SJSA1 (cell line): ENCODE results near the gene KAZN. TPM values are rescaled to one million over a fixed set of nuclear protein-coding genes. Genes with fewer than 3 reads are reported as not detected.

Experiments
- DNase-seq, 2 experiments: peaks; one replicate each; pipeline ENCODE4 v3.0.0-alpha.2; 2015 to 2020; ENCODE audit warnings: low spot score in 2 of 2, low read depth in 1 of 2
- H3K27ac ChIP-seq: fragments of 250-450 bp; sonication (Bioruptor Pico); 2 replicates; pipeline ENCODE4 v1.5.1; 2020; ENCODE audit warnings: mild to moderate bottlenecking, moderate library complexity
- H3K27me3 ChIP-seq: fragments of 250-450 bp; sonication (Bioruptor Pico); replicated peaks from 2 replicates; pipeline ENCODE4 v1.5.1; 2020; ENCODE audit warnings: mild to moderate bottlenecking, moderate library complexity
- H3K36me3 ChIP-seq: fragments of 250-450 bp; sonication (Bioruptor Pico); 2 replicates; pipeline ENCODE4 v1.5.1; 2020; ENCODE audit warnings: mild to moderate bottlenecking
- H3K4me1 ChIP-seq: fragments of 250-450 bp; sonication (Bioruptor Pico); replicated peaks from 2 replicates; pipeline ENCODE4 v1.6.1; 2021; ENCODE audit warnings: mild to moderate bottlenecking
- H3K4me3 ChIP-seq: fragments of 250-450 bp; sonication (Bioruptor Pico); 2 replicates; pipeline ENCODE4 v1.5.1; 2020; ENCODE audit warnings: mild to moderate bottlenecking
- H3K9me3 ChIP-seq: fragments of 250-450 bp; sonication (Bioruptor Pico); replicated peaks from 2 replicates; pipeline ENCODE4 v1.5.1; 2020; ENCODE audit warnings: mild to moderate bottlenecking
- total RNA-seq: library from RNA; depleted of rRNA; stranded (reverse); fragments of >200 nt; shearing (Covaris generic); gene quantifications from 2 replicates; pipeline ENCODE4 v1.2.3, GENCODE V29; 2014

KAZN gene
- total RNA-seq, 1 experiment from 2014 or later, result 4.2 TPM

DNA sequence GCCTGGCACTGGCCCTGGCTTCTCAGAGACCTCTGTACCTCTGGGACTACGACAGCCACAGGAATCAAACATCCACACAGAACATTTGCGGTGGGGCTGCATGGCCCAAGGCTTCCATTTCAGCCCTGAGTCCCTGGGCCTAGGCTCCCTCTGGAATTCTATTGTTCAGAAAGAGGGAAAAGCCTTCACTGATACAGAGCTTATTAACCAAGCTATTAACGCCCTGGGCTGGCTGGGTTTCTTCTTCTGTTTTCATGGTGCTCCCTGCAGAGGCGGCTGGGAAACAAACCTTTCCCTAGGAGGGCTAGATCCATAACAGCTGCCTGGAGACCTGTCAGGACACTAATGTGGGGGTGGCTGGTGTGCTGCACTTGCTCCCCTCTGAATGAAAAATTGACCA, 88.2 kb downstream of the KAZN start:
- no peak overlapping the region for H3K27ac ChIP-seq
- DNase-seq, result no peak
- no peak overlapping the region for H3K4me3 ChIP-seq
- no peaks in the 10 kb centered on the region for H3K36me3 ChIP-seq
- H3K9me3 ChIP-seq, result no peaks in the 10 kb centered on the region
- H3K27me3 ChIP-seq, result 0 out of 2 replicates have a peak, but pooled peaks cover 4% of the 10 kb centered on the region
- H3K4me1 ChIP-seq, result no peaks in the 10 kb centered on the region

DNA sequence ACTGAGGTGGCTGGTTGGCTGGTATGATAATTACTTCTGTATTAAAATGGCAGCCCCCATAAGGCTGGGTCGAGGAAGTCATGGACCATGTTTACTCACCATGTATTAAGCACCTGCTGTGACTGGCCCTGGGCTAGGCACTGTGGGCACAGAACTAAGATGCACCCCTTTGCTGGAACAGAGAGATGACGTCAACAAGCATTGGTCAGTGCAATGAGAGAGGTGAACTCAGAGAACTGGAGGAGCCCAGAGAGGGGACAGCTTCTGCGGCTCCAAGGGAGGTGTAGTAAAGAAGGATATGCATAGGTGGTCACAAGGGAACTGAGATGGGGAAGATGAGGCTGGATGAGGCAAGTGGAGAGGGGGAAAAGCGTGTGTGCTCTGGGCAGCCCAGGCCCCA, 88.7 kb downstream of the KAZN start:
- Histone ChIP-seq H3K9me3 (no peaks in the 10 kb centered on the region), H3K36me3 (no peaks in the 10 kb centered on the region), H3K4me3 (no peak overlapping the region), H3K4me1 (no peaks in the 10 kb centered on the region), H3K27ac (no peak overlapping the region), H3K27me3 (0 out of 2 replicates have a peak, but pooled peaks cover 4% of the 10 kb centered on the region)
- no peak for DNase-seq

DNA sequence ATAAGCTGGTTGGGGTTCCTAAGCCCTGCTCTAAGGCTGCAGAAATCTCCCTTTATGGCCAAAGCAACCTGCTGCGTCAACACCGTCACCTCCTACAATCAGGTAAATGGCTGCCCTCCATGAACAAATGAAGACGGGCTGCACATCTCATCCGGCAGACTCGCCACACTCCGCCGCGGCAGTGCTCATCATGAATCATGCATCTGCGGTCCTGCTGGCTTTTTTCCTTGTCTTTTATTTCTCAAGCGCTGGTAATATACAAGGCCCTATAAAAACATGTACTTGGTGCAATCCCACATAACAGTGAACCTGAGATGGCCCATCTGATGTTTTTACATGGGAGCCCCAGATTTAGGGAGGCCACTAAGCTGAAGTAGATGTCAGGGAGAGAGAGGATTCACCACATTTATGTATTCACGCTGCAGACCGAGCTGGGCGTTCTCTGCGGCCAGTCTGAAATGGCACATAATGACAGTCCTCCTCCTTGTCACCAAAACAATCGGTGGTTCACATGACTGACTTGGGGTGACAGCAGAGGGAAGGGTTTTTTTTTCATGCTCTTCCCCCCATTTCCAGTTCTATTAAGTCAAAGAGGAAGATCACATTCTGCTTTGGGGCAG, 91.6 kb downstream of the KAZN start:
- no peak overlapping the region for H3K4me3 ChIP-seq
- no peak overlapping the region for H3K27ac ChIP-seq
- peaks cover 14% of the 10 kb centered on the region for H3K27me3 ChIP-seq
- no peaks in the 10 kb centered on the region for H3K36me3 ChIP-seq
- no peaks in the 10 kb centered on the region for H3K4me1 ChIP-seq
- 0 out of 2 replicates have a peak, but pooled peaks cover 4% of the 10 kb centered on the region for H3K9me3 ChIP-seq
- DNase-seq, result no peak

DNA sequence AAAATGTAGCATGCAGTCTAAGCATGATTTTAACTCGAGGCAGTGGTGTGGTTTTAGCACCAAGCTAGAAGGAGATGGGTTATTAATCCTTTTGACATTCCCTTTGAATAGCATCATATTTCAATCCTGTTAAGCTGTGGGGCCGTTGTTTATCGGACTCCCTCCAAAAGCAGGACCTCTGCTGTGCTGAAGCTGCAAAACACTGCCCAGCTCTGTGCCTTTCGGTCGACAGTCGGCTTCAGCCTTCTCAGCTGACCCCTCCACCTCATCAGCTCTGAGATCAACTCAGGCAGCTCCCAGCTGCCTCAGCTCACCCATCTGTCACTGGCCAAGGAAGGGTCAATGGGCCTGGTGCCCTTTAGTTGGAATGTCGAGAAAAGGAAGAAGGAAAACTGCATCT, 95.5 kb downstream of the KAZN start:
- Histone ChIP-seq H3K27ac (no peak overlapping the region), H3K36me3 (no peaks in the 10 kb centered on the region), H3K9me3 (0 out of 2 replicates have a peak, but pooled peaks cover 4% of the 10 kb centered on the region), H3K4me1 (peaks cover 6% of the 10 kb centered on the region), H3K4me3 (no peak overlapping the region), H3K27me3 (peaks cover 14% of the 10 kb centered on the region)
- no peak for DNase-seq

DNA sequence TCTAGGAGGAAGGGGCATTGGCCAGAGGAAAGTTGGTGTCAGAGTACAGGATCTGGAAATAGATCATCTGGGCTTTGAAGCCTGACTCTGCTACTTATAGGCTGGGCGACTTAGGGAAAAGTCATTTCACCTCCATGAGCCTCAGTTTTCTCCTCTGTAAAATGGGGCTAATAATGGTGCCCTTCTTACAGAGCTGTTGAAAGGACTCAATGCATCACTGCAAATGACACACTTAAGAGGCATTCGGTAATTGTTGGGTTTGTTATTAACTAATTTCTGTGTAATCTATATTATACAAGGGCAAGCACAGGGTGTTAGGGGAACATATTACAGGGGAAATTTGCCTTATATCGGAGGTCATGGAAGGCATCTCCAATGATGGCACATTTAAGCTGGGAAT, 96.1 kb downstream of the KAZN start:
- no peak for DNase-seq
- H3K4me3 ChIP-seq, result no peak overlapping the region
- H3K9me3 ChIP-seq, result 0 out of 2 replicates have a peak, but pooled peaks cover 4% of the 10 kb centered on the region
- H3K27me3 ChIP-seq, result peaks cover 14% of the 10 kb centered on the region
- no peak overlapping the region for H3K27ac ChIP-seq
- H3K36me3 ChIP-seq, result no peaks in the 10 kb centered on the region
- peaks cover 6% of the 10 kb centered on the region for H3K4me1 ChIP-seq

DNA sequence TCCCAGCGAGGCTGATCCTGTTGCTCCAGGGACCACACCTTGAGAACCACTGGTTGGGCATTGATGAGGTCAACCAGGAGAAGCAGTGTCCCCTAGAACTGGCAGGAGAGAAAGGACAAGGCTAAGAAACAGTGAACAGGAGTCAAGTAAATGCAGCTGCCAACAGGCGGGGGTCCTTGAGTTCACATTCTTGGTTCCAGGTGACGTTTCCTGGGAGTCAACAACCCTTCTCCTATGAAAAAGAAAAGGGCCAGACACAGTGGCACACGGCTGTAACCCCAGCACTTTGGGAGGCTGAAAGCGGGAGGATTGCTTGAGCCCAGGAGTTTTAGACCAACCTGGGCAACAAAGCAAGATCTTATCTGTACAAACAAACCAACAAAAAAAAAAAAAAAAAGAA, 98.3 kb downstream of the KAZN start:
- DNase-seq, result no peak
- H3K9me3 ChIP-seq, result 0 out of 2 replicates have a peak, but pooled peaks cover 4% of the 10 kb centered on the region
- peaks cover 9% of the 10 kb centered on the region for H3K27me3 ChIP-seq
- no peaks in the 10 kb centered on the region for H3K36me3 ChIP-seq
- H3K27ac ChIP-seq, result no peak overlapping the region
- H3K4me1 ChIP-seq, result peaks cover 14% of the 10 kb centered on the region
- H3K4me3 ChIP-seq, result no peak overlapping the region

DNA sequence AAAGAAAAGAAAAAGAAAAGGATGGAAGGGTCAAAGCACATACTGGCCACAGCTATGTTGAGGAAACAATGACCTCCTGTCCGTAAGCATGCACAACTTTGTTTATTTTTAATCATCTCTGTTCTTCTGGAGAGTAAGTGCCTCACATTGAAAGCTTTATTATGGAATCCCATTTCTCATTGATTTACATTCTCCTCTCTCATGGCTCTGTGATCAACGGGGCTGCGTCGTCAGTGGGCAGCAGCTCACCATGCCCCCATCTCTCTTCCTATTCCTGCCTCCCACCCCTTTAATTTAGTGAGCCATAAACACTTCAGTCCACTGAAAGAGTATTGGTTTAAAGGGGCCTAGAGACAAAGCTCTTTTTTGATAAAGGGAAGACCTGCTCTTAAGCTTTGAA, 98.9 kb downstream of the KAZN start:
- Histone ChIP-seq H3K36me3 (no peaks in the 10 kb centered on the region), H3K9me3 (0 out of 2 replicates have a peak, but pooled peaks cover 4% of the 10 kb centered on the region), H3K27ac (no peak overlapping the region), H3K27me3 (peaks cover 9% of the 10 kb centered on the region), H3K4me3 (no peak overlapping the region), H3K4me1 (peaks cover 14% of the 10 kb centered on the region)
- peak in 1 of 2 experiments; percentile 17 for DNase-seq

DNA sequence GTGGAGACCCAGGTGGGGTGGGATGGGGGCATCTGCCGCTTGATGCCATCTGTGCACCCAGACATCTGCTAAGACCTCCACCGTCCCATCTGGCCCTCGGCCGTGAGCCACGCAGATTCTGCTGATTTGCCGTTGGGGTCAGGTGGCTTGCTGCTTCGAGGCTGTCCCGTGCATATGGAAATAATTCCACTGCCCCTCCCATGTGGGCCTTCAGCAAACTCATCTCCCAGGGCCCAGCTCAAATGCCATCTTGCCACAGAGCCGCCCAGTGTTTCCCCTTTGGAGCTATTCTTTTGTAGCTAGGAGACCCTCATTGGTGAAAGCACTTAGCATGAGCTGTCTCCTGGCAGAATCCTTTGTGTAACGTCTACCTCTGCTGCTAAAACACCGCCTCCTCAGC, 99.8 kb downstream of the KAZN start:
- Histone ChIP-seq H3K27ac (no peak overlapping the region), H3K4me3 (no peak overlapping the region), H3K9me3 (0 out of 2 replicates have a peak, but pooled peaks cover 4% of the 10 kb centered on the region), H3K36me3 (no peaks in the 10 kb centered on the region), H3K27me3 (peaks cover 9% of the 10 kb centered on the region), H3K4me1 (peaks cover 14% of the 10 kb centered on the region)
- DNase-seq, result no peak

DNA sequence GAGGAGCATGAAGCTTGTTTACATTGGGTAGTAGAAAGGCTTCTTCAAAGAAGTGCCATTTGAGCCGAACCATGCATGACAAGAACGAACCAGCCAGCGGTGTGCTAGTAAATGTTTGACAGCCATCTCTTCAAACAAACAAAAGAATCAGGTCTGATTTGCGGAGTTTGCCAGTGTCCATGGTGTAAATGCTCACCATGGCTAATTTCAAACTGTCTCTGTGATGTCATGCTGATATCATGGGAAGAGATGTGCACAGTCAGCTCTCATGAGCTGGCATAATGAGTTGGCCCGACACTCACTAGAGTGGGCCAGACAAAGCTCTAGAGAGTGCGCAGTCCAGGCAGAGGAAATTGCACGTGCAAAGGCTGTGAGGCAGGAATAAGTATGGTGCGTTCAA, 101.1 kb downstream of the KAZN start:
- H3K27ac ChIP-seq, result no peak overlapping the region
- H3K36me3 ChIP-seq, result no peaks in the 10 kb centered on the region
- no peak for DNase-seq
- H3K4me3 ChIP-seq, result no peak overlapping the region
- no peaks in the 10 kb centered on the region for H3K9me3 ChIP-seq
- peaks cover 3% of the 10 kb centered on the region for H3K27me3 ChIP-seq
- peaks cover 14% of the 10 kb centered on the region for H3K4me1 ChIP-seq

DNA sequence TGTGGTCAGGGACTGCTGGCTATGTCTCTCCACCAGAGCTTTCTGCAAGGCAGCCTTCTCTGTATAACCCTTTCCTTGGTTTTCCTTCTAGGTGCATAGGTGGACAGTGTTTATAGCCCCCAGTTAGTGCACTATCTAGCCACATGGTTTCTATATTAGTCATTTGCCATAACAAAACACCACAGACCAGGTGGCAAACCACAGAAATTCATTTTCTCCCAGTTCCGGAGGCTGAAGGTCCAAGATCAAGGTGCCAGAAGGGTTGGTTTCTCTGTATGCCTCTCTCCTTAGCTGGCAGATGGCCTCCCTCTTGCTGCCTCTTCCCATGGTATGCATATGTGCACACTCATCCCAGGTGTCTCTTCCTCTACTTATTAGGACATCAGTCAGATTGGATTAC, 106.4 kb downstream of the KAZN start:
- no peak for DNase-seq
- no peak overlapping the region for H3K4me3 ChIP-seq

DNA sequence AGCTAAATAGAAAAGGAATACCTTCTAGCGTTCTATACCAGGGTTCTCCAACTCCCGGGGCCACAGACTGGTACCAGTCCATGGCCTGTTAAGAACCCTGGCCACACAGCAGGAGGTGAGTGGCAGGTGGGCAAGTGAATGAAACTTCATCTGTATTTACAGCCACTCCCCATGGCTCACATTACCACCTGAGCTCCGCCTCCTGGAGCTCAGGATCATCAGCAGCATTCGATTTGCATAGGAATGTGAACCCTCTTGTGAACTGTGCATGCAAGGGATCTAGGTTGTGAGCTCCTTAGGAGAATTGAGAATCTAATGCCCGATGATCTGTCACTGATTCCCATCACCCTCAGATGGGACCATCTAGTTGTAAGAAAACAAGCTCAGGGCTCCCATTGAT, 107.3 kb downstream of the KAZN start:
- H3K27ac ChIP-seq, result no peak overlapping the region
- no peaks in the 10 kb centered on the region for H3K27me3 ChIP-seq
- H3K36me3 ChIP-seq, result no peaks in the 10 kb centered on the region
- H3K9me3 ChIP-seq, result 0 out of 2 replicates have a peak, but pooled peaks cover 2% of the 10 kb centered on the region
- no peak overlapping the region for H3K4me3 ChIP-seq
- DNase-seq, result no peak
- H3K4me1 ChIP-seq, result no peaks in the 10 kb centered on the region

More for the DNA sequence above, 106.4 kb downstream of the KAZN start:
- Histone ChIP-seq H3K9me3 (0 out of 2 replicates have a peak, but pooled peaks cover 2% of the 10 kb centered on the region), H3K36me3 (no peaks in the 10 kb centered on the region), H3K27ac (no peak overlapping the region), H3K4me1 (peaks cover 7% of the 10 kb centered on the region), H3K27me3 (no peaks in the 10 kb centered on the region)

DNA sequence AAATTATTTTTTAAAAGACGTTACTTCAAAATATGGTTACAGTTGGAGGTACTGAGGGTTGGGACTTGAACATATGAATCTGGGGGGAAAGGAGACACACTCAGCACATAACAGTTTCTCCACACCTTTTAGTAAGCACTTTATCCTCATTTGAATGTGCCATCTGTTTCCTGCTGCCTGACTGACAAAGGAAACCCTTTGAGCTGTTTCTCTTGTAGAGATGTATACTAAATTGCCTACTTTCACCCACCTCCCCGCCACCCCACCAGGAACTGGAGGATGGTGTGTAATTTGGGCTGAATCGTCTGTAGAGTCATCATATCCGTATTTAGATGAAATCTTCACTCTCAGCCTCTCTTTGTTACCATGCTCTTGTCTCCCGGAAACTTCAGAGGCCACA, 108.1 kb downstream of the KAZN start:
- H3K4me1 ChIP-seq, result no peaks in the 10 kb centered on the region
- H3K9me3 ChIP-seq, result 0 out of 2 replicates have a peak, but pooled peaks cover 2% of the 10 kb centered on the region
- no peak for DNase-seq
- no peak overlapping the region for H3K4me3 ChIP-seq
- H3K27ac ChIP-seq, result no peak overlapping the region
- H3K36me3 ChIP-seq, result no peaks in the 10 kb centered on the region
- H3K27me3 ChIP-seq, result no peaks in the 10 kb centered on the region

DNA sequence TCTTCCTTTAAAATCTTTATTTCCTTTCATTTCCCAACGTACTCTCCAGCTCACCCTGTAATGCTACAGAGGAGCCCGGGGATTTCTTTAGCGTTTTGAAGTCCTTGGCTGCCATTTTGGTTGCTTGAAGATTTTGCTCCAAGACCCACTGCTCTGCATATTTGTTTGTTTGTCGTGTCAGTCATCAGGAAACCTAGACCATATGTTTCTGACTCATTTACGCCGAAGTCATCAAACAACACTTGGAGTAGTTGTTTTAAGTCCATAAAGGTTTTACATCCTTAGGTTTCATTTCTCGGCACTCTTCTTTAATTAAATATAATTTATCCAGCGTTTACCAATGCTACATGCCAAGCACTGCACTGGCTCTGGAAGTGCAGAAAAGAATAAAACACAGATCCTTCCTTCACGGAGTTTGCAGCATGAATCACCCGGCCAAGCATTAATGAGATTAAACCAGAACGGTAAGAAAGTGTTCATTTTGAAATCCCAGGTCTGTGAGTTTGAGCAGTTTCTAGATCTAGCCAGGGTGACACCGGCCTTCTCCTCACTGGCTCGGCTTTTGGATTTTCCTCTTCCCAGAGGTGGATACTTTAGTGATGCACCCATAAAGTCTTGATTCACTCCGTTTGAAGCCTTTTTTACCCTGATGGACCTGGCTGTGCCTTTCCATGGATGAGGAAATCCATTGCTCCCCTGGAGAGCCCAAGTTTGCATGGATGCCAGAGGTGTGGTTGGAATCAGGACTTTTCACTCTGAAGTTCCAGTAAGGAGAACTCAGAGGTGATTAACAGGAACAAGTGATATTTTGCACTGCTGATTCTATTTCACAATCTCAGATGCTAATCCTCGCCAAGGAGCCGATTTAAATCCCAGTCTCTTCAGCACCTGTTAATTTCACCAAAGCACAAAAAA, 109.3 kb downstream of the KAZN start:
- H3K4me3 ChIP-seq, result no peak overlapping the region
- H3K4me1 ChIP-seq, result no peaks in the 10 kb centered on the region
- H3K36me3 ChIP-seq, result no peaks in the 10 kb centered on the region
- 0 out of 2 replicates have a peak, but pooled peaks cover 2% of the 10 kb centered on the region for H3K9me3 ChIP-seq
- no peak for DNase-seq
- H3K27me3 ChIP-seq, result no peaks in the 10 kb centered on the region
- no peak overlapping the region for H3K27ac ChIP-seq

DNA sequence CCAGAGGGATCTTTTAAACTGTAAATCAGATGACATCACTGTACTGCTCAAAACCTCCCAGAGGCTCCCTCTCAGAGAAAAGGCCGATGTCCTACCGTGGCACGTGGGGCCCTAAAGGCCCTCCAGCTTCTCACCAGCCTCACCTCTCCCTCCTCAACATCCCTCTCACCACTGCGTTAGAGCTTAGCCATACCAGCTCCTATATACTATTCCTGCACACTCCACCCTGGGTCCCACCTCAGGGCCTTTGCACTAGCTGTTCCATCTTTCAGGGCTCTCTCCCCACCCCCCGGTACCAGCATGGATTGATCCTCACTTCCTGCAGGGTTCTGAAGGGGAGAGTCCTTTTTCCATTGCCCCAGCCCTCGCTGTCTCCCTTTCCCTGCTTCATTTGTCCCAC, 111.8 kb downstream of the KAZN start:
- no peak for DNase-seq
- Histone ChIP-seq H3K4me3 (no peak overlapping the region), H3K9me3 (no peaks in the 10 kb centered on the region), H3K27me3 (no peaks in the 10 kb centered on the region), H3K4me1 (no peaks in the 10 kb centered on the region), H3K36me3 (no peaks in the 10 kb centered on the region), H3K27ac (no peak overlapping the region)
